HCEC 1CT (cell line): ENCODE data around the gene OXT.
A peak's percentile ranks its signal among the peaks of the same experiment; 100 is the strongest.
"Not testable (repeated sequence)": the region's sequence is repeated elsewhere in the genome, so short reads cannot be mapped to it uniquely, and the experiment has no call there.

ENCODE experiments used
- DNase-seq: peaks from one replicate; pipeline ENCODE4 v3.0.0-alpha.2; 2017

The OXT gene

DNA sequence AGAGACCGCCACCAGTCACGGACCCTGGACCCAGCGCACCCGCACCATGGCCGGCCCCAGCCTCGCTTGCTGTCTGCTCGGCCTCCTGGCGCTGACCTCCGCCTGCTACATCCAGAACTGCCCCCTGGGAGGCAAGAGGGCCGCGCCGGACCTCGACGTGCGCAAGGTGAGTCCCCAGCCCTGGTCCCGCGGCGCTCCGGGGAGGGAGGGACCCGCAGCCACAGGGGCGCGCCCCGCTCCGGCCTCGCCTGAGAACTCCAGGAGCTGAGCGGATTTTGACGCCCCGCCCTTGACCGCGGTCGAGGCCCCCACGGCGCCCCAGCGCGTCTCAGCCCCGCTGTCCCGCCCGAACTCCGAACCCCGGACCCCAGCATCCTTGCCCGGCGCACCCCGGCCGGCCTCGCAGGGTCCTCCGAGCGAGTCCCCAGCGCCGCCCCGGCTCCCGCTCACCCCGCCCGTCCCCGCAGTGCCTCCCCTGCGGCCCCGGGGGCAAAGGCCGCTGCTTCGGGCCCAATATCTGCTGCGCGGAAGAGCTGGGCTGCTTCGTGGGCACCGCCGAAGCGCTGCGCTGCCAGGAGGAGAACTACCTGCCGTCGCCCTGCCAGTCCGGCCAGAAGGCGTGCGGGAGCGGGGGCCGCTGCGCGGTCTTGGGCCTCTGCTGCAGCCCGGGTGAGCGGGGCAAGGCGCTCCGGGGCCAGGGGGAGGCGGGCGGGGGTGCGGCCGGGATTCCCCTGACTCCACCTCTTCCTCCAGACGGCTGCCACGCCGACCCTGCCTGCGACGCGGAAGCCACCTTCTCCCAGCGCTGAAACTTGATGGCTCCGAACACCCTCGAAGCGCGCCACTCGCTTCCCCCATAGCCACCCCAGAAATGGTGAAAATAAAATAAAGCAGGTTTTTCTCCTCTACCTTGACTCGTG, at the start of gene OXT:
Gene OXT (plus strand): TSS at position 11 of the 920 bp plus-strand sequence. CDS start 36 bp downstream, at position 47.
- no peak for DNase-seq

DNA sequence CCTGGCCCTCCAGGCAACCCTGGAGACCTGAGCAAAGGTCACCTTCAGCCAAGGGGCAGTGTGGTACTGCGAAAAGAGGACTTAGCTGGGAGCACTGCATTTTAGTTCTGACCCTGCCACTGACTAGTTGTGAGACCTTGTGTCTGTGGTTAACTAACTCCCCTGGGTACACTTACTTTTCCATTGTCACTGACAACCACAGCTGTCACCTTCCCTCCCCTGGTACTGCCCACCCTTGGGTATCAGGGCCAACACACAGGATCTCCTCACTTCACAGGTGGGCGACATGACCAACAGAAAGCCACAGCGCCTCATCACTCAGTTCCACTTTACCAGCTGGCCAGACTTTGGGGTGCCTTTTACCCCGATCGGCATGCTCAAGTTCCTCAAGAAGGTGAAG, 49.6 kb upstream of the OXT start:
- no peak for DNase-seq

DNA sequence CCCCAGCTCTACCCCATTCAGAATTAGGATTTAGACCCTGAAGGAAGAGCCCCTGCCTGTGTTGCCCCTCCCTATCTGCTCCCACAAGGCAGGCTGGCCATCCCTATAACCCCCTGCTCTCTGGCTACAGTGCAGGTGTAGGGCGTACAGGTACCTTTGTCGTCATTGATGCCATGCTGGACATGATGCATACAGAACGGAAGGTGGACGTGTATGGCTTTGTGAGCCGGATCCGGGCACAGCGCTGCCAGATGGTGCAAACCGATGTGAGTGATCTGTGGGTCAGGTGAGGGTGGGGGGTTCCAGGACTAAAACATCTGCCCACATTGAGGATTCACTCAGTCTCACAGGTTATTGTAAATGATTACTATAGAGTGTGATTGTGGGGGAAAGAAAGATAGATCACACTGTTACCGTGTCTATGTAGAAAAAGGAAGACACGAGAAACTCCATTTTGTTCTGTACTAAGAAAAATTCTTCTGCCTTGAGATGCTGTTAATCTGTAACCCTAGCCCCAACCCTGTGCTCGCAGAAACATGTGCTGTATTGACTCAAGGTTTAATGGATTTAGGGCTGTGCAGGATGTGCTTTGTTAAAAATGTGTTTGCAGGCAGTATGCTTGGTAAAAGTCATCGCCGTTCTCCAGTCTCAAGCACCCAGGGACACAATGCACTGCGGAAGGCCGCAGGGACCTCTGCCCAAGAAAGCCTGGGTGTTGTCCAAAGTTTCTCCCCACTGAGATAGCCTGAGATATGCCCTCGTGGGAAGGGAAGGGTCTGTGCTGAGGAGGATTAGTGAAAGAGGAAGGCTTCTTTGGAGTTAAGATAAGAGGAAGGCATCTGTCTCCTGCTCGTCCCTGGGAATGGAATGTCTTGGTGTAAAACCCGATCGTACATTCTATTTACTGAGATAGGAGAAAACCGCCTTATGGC, 48.6 kb upstream of the OXT start:
- not testable (repeated sequence) for DNase-seq

DNA sequence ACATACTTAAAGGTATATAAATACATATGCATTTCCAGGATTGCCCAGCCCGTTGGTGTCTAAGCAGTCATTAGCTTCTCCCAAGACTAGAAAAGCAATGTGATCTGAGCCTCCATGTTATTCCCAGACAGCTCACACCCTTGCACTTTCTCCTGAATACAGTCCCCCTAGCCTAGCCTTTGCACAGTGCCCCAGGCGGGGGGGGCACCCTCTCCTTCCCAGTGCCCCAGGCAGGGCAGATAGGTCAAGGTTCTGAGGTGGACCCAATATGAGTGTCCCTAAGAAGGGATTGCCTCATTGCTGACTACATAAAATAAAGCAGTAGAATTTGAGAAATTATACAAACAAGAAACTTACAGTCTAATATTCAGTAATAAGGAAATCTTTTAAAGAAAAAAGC, 43.4 kb upstream of the OXT start:
- DNase-seq: no peak

DNA sequence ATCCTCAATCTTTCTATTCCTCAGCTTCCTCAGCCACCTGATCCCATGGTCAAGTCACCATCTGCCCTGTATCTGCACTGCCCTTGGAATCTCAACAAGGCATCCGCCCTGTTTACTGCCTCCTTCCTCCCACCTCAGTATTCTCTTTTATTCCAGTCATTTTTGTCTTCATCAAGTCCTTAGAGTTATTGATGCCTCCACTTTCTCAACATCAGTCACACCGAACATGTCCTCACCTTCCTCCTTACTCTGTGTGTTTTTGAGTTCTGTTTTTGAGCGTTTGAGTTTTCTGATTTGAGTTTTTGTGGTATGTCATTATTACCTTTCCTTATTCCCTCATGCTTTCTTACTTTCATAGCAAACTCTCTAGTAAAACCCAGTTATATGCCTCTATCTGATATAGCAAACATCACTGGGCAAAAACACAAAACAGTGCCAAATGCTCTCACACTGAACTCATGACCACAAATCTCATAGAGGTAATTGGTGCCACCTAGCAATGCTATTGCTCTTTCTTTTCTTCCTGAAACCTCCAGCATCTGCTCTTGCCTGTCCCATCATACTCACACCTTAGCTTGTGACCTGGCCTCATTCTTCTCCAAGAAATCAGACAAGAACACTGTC, 39.8 kb upstream of the OXT start:
- DNase-seq: no peak

DNA sequence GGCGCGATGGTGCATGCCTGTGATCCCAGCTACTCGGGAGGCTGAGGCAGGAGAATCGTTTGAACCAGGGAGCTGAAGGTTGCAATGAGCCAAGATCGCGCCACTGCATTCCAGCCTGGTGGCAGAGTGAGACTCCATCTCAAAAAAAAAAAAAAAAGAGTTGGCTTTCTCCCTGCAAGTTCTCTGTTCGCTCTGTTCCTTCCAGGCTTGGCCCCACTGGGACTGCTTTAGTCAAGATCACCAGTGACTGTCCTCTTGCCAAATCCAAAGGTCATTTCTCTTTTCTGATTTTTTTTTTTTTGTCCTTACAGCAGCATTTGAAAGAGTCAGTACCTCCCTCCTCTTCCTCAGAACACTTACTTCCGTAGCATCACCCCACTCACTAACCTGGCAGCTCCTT, 38.8 kb upstream of the OXT start:
- no peak for DNase-seq

DNA sequence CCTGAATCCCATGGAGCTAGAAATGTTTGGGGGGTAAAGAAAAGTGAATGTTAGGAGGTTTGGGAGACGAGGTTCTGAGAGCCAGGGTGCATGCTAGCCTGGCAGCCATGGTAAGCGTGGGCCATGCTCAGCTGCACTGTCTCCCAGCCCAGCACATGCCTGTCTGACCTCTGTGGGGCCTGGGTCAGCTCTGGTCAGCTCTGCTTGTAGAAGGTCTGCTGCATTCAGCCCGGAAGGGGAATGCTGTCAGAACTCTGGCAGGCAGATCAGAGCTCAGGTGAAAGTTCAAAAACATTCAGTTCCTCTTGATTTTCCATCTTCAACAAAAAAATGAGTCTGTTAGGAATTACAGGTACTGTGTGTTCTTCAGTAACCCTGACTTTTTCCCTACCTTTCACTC, 33.8 kb upstream of the OXT start:
- DNase-seq: no peak

DNA sequence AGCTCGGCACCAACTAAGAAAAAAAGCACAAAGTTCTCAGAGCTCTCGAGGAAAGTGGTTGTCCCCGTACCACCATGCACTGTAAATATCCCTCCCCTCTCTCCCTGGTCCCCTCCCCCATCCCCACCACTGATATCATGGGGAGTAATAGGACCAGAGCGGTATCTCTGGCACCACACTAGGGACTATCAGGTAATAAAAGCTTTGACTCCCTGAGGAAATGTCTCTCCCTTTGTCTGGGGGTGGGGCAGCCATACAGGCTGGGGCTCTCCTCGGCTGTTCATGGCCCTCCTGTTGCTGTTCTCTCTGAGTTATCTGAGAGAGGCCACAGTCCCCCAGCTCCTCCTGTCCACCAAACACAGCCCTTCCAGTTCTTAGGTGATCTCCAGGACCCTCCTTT, 33.0 kb upstream of the OXT start:
- no peak for DNase-seq

DNA sequence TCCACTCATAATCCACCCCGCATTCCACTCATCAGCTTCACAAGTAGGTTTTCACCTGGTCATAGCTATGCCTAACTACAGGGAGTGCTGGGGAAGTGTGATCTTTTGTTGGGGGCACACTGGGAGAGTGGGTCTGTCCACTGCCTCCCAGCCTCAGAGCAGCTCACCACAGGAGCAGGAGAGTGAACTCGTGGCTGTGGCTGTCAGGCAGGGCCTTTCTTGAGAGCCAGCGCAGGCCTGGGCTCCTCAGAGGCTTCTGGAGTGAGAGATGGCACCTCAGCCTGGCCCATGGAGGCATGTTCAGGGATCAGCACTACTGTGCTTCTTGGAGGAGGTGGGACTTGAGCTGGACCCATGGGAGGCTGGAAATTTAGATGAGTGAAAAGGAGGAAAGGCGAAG, 32.0 kb upstream of the OXT start:
- DNase-seq: no peak

DNA sequence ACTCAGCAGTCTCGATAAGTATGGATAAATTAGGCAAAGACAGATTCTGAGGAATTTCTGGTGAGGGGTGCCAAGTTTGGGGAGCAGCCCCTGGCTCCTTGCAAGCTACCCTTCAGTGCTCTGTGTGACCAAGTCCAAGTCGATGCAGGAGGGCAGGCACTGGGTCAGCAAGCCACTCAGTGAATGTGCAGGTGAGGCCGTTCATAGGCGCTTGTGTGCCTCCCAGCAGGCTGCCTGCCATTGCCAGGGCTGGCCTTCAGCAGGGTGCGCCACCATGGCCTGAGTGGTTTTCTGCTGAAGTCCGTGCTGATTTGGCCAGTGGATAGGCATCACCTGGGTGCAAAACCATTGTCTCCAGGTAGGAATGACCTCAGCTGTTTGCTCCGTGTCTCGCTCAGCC, 31.3 kb upstream of the OXT start:
- no peak for DNase-seq

DNA sequence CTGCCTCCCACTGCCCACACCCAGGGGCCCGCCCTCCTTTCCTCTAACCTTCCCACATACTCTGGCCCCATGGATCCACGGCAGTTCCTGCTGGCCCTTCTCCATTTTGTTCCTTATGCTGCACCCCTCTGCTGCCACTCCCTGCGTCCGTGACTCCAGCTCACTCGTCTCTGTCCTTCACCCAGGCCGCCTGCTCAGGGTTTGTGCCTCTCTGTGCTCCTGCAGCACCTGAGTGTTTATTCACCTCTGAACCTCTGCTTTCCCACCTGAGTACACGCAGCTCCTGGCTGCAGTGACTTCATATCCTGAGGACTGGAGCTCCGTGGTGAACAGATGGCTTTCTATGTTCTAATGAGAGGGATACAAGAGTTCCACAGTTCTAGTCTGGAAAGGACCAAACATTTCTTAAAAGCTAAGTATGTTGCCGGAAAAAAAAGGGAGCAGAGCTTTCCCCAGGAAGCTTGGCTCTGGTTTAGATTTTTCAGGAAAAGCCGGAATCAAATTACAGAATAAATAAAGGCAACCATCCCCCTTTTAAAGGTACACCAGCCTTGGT, 29.5 kb upstream of the OXT start:
- no peak for DNase-seq

DNA sequence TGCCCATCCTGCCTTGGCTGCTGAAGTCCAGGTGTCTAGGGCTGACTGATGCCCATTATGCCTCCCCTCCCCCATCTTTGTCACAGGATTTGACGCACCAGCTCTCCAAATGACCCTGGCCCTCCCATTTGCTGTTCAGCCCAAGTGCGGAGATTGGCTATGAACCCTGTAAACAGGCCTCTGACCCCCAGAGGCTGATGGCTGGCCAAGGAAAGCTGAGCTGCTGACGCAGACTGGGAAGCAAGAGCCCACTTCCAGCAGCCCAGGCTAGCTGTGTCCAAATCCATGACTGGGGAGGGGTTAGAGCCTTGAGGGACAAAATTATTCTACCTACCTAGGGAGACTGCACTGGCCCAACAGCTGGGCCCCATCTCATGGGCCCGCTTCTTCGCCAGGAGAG, 28.8 kb upstream of the OXT start:
- DNase-seq: no peak

DNA sequence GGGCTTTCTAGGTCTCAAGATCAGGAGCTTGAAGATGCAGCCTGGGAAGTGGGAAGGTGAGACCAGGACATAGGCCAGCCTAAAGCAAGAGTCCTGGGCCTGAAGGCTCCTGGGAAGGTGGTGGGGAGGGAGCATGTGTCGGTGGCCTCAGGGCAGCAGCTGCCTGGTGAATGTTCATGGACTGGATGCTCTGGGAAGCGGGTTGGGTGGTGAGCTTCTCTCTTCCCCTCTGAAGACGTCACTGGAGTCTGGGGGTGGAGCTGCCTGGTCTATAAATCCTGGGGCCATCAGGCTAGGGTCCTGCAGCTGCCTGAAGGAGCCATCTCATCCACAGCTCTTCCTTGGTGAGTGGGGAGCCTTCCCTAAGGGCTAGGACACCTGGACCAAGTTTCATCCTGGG, 28.1 kb upstream of the OXT start, which contains the start of gene GNRH2:
Gene GNRH2 (plus strand): TSS at position 301 of the 400 bp plus-strand sequence. CDS start 793 bp downstream, outside the sequence.
- no peak for DNase-seq

DNA sequence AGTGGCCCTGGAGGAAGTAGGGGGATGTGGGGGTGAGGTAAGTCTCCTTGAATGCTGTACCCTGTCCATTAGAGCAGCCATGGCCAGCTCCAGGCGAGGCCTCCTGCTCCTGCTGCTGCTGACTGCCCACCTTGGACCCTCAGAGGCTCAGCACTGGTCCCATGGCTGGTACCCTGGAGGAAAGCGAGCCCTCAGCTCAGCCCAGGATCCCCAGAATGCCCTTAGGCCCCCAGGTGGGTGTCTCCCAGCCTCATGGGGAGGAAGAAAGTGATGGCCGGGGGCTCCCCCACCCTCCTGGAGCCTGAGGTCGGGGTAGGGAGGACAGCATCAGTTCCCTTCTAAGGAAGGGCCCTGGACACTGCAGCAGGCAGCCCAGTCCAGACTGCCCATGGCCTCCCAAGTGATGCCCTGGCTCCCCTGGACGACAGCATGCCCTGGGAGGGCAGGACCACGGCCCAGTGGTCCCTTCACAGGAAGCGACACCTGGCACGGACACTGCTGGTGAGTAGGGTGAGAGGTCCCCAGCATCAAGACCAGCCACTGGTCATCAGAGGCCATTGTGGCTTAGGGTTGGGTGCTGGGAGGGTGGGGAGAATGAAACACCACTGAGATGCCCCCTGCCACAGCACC, 27.0 kb upstream of the OXT start:
- DNase-seq: no peak

DNA sequence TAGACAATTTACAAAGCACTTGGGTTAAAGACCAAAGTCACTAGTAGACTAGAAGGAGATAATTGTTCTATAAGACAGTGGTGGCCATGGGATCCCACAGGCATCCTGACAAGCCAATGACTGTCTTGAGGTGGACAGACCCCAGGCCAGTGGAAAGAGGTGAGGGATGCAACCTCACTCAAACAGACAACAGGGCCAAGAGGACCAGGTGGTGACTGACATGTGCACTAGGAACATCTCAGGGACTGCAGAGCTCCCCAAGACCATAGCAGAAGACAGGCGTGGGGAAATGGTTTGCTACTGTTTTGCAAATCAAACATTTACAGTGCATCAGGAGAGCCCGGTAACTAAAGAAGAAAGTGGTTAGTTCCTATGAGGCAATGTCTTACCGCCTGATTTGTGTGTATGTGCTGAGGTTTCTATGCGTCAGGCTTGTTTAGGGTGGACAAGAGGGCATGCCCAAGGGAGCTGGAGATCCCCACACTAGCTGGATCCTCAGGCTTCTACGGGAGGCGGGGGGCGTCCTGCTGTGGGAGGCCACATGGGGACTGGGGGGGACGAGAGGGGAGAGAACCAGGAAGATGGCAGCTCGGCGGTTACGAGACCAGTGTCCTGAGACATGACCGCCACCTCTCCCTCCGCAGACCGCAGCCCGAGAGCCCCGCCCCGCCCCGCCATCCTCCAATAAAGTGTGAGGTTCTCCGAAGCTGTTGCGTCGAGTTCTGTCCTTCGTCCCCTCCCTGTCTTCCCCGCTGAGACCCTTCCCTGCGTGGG, 26.2 kb upstream of the OXT start:
- DNase-seq: peak; percentile 54

DNA sequence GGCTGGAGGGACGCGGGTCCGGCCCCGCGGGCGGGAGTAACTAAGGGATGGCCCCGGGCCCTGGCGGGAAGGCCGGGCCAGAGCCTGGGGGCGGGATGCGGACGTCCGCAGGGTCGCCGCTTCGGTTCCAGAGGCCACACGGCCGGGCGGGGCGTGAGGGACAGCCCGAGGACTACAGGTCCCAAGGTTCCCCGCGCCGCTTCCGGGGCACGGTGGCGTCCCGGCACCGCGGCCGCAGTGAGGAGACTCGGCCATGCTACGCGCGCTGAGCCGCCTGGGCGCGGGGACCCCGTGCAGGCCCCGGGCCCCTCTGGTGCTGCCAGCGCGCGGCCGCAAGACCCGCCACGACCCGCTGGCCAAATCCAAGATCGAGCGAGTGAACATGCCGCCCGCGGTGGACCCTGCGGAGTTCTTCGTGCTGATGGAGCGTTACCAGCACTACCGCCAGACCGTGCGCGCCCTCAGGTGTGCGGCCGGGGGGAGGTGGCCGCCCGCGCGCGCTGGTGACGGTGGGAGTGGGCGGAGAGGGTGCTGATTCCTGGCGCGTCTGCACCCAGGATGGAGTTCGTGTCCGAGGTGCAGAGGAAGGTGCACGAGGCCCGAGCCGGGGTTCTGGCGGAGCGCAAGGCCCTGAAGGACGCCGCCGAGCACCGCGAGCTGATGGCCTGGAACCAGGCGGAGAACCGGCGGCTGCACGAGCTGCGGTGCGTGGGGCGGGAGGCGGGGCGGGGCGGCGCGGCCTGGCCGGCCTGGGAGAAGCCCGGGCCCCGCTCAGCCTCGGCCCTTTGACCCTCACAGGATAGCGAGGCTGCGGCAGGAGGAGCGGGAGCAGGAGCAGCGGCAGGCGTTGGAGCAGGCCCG, 25.4 kb upstream of the OXT start, which contains the start of gene MRPS26:
Gene MRPS26 (plus strand): TSS at position 237 of the 861 bp plus-strand sequence. CDS start 17 bp downstream, at position 254.
- peak; percentile 85 for DNase-seq

DNA sequence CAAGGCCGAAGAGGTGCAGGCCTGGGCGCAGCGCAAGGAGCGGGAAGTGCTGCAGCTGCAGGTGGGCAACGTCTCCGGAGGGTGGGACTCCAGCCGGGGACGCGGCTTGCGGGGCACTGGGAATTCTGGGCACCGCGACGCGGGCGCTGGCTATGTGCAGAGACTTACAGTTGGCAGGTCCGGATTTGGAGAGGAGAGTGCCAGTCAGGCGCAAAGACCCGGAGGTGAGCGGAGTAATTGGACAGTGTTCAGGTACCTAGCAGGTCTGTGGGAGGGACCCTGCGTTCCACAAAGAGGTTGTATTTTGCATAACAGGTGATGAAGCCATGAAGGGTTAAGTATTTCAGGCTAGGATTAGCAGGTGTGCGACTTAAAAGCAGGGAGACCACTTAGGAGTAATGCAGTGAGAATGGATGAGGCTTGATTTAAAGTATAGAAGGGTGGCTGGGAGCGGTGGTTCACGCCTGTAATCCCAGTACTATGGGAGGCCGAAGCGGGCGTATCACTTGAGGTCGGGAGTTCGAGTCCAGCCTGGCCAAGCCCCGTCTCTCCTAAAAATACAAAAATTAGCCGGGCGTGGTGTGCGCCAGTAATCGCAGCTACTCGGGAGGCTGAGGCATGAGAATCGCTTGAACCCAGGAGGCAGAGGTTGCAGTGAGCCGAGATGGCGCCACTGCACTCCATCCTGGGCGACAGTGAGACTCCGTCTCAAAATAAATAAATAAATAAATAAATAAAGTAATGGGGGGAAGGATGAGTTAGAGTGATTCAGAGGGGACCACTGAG, 24.6 kb upstream of the OXT start:
- DNase-seq: no peak

DNA sequence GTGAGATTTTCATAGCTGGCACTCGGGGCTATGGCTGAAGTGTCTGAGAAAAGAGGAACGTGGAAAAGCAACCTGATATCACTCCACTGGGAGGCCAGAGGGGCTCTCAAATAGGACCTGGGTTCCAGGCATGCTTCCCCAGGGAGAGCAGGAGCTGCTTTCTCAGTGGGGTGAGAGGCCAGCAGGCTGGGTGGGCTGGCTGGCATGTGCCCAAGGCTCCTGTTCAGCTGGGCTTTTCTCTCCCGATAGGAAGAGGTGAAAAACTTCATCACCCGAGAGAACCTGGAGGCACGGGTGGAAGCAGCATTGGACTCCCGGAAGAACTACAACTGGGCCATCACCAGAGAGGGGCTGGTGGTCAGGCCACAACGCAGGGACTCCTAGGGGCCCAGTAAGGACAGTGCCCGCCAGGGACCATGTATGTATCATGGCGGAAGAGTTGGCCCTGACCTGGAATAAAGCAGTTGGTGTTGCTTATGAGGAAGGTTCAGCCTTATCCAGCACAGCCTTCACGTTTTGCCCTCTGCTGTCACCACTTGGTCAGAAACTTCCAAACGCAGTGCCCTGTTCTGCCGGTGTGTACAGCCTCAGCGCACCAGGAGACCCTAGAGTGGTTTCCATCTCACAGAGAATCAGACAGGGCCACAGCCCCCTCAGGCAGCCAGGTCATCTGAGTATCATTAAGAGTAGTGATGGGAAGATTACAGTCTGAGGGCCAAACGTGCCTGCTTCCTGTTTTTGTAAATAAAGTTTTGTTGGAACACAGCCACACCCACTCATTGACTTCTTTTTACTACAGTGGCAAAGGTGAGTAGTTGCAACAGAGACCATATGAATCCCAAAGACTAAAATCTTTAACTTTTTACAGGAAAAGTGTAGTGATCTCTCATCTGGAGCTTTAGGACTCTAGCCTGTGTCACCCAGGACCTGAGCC, 23.7 kb upstream of the OXT start:
- DNase-seq: no peak
